Measurements from ENCODE around the gene MOB3B.

- TF ChIP-seq ZBTB33 (IDR thresholded peaks at IDR 0.05; ENCODE audit: borderline replicate concordance, low read depth): no peak
- no peak for TF ChIP-seq MAX (IDR thresholded peaks at IDR 0.05; ENCODE audit: low read depth)
- no peak for TF ChIP-seq NFIC (IDR thresholded peaks at IDR 0.05; ENCODE audit: borderline replicate concordance)
- TF ChIP-seq JUND (IDR thresholded peaks at IDR 0.05): no peak
- TF ChIP-seq CTCF (IDR thresholded peaks at IDR 0.05): no peak
- no peak for TF ChIP-seq RAD21 (IDR thresholded peaks at IDR 0.05; ENCODE audit: low read length)
- TF ChIP-seq TCF12 (IDR thresholded peaks at IDR 0.05): no peak
- no peak for TF ChIP-seq POLR2AphosphoS5 (IDR thresholded peaks at IDR 0.05; ENCODE audit: low read depth, low read length)
- TF ChIP-seq SMC3 (IDR thresholded peaks at IDR 0.05; ENCODE audit: low read depth, low read length): no peak
- no peak for TF ChIP-seq ELF1 (IDR thresholded peaks at IDR 0.05)
- TF ChIP-seq EZH2phosphoT487 (IDR thresholded peaks at IDR 0.05; ENCODE audit: borderline replicate concordance, low read depth): no peak
- TF ChIP-seq MXI1 (IDR thresholded peaks at IDR 0.05; ENCODE audit: low read depth, low read length): no peak
Measured at GRCh38 chr9:27554712-27555111, 25.1 kb upstream of the MOB3B start.
